NOMO-1 (cell line): ENCODE data around the gene EPHA8.

Source experiments
- DNase-seq, 2 experiments: peaks; one replicate each; lab custom pipeline; 2025; ENCODE audit not compliant: unreplicated experiment in 2 of 2; lab: John Stamatoyannopoulos, UW

EPHA8 gene

GRCh38 chr1:22562584-22563583, at the start of gene EPHA8:
TSS of gene EPHA8 (plus strand) at chr1:22563489. CDS start at chr1:22563636, 147 bp downstream.
- no peak for DNase-seq

- DNase-seq, result no peak
Observed at GRCh38 chr1:22516906-22517571, 46.2 kb upstream of the EPHA8 start.

GRCh38 chr1:22517956-22518355, 45.3 kb upstream of the EPHA8 start:
- no peak for DNase-seq

GRCh38 chr1:22518379-22518778, 44.9 kb upstream of the EPHA8 start:
- no peak for DNase-seq

GRCh38 chr1:22520871-22521270, 42.4 kb upstream of the EPHA8 start:
- no peak for DNase-seq

- DNase-seq, result no peak
Observed at GRCh38 chr1:22521692-22522091, 41.6 kb upstream of the EPHA8 start.

- no peak for DNase-seq
Observed at GRCh38 chr1:22522221-22522743, 41.0 kb upstream of the EPHA8 start.

GRCh38 chr1:22524481-22524880, 38.8 kb upstream of the EPHA8 start:
- DNase-seq, result no peak

- DNase-seq, result no peak
Observed at GRCh38 chr1:22525211-22525610, 38.1 kb upstream of the EPHA8 start.

GRCh38 chr1:22525646-22526045, 37.6 kb upstream of the EPHA8 start:
- no peak for DNase-seq

- DNase-seq, result no peak
Observed at GRCh38 chr1:22526098-22526497, 37.2 kb upstream of the EPHA8 start.

- no peak for DNase-seq
Observed at GRCh38 chr1:22526677-22527076, 36.6 kb upstream of the EPHA8 start.

GRCh38 chr1:22527122-22527521, 36.2 kb upstream of the EPHA8 start:
- DNase-seq, result no peak

GRCh38 chr1:22527555-22528296, 35.6 kb upstream of the EPHA8 start:
- no peak for DNase-seq

- no peak for DNase-seq
Observed at GRCh38 chr1:22528451-22528850, 34.8 kb upstream of the EPHA8 start.

GRCh38 chr1:22529901-22530621, 33.2 kb upstream of the EPHA8 start:
- DNase-seq, result no peak

- no peak for DNase-seq
Observed at GRCh38 chr1:22530715-22531114, 32.6 kb upstream of the EPHA8 start.

GRCh38 chr1:22531251-22531650, 32.0 kb upstream of the EPHA8 start:
- no peak for DNase-seq

- no peak for DNase-seq
Observed at GRCh38 chr1:22533244-22533895, 29.9 kb upstream of the EPHA8 start.

GRCh38 chr1:22534951-22535350, 28.3 kb upstream of the EPHA8 start:
- no peak for DNase-seq
